GM23248 (cell line): ENCODE measurements around the gene KCNG2. TPM values are rescaled to one million over a fixed set of nuclear protein-coding genes. Genes with fewer than 3 reads are reported as not detected.

Experiments
- DNase-seq: peaks from one replicate; pipeline ENCODE4 v3.0.0-alpha.2; 2015
- H2AFZ ChIP-seq: fragments of 200-600 bp; sonication (generic); 2 replicates; pipeline ENCODE4 v1.6.1; 2016; ENCODE audit warnings: antibody characterized with exemption
- H3F3A ChIP-seq: fragments of 200-600 bp; sonication (generic); 2 replicates; pipeline ENCODE4 v1.6.1; 2016; ENCODE audit warnings: mild to moderate bottlenecking, antibody characterized with exemption, mixed run types; ENCODE audit not compliant: insufficient read depth
- H3K27ac ChIP-seq: fragments of 200-600 bp; sonication (generic); 2 replicates; pipeline ENCODE4 v1.5.1; 2016; ENCODE audit warnings: mild to moderate bottlenecking
- H3K27me3 ChIP-seq: fragments of 200-600 bp; sonication (generic); replicated peaks from 2 replicates; pipeline ENCODE4 v1.6.1; 2016; ENCODE audit warnings: mild to moderate bottlenecking; ENCODE audit not compliant: insufficient read depth
- H3K36me3 ChIP-seq: fragments of 200-600 bp; sonication (generic); 2 replicates; pipeline ENCODE4 v1.6.1; 2016; ENCODE audit warnings: low read depth, mild to moderate bottlenecking
- H3K4me1 ChIP-seq: fragments of 200-600 bp; sonication (generic); 2 replicates; pipeline ENCODE4 v1.6.1; 2016; ENCODE audit warnings: mild to moderate bottlenecking; ENCODE audit not compliant: insufficient read depth
- H3K4me2 ChIP-seq: fragments of 200-600 bp; sonication (generic); one replicate; pipeline ENCODE4 v1.6.1; 2016; ENCODE audit warnings: mild to moderate bottlenecking; ENCODE audit not compliant: unreplicated experiment
- H3K4me3 ChIP-seq: fragments of 200-600 bp; sonication (generic); 2 replicates; pipeline ENCODE4 v1.5.1; 2016; ENCODE audit warnings: mild to moderate bottlenecking
- H3K79me2 ChIP-seq: fragments of 200-600 bp; sonication (generic); 2 replicates; pipeline ENCODE4 v1.6.1; 2016; ENCODE audit warnings: mild to moderate bottlenecking; ENCODE audit not compliant: insufficient read depth
- H3K9ac ChIP-seq: fragments of 200-600 bp; sonication (generic); 2 replicates; pipeline ENCODE4 v1.6.1; 2016; ENCODE audit warnings: mild to moderate bottlenecking
- H3K9me2 ChIP-seq: fragments of 200-600 bp; sonication (generic); 2 replicates; pipeline ENCODE4 v1.6.1; 2016; ENCODE audit warnings: mixed run types, mild to moderate bottlenecking, moderate library complexity; ENCODE audit not compliant: insufficient read depth
- H3K9me3 ChIP-seq: fragments of 200-600 bp; sonication (generic); one replicate; pipeline ENCODE4 v1.6.1; 2017; ENCODE audit warnings: low read depth
- H4K20me1 ChIP-seq: fragments of 200-600 bp; sonication (generic); 2 replicates; pipeline ENCODE4 v1.6.0; 2016; ENCODE audit not compliant: insufficient read depth
- EZH2 ChIP-seq: fragments of 200-600 bp; sonication (generic); IDR thresholded peaks from 2 replicates; pipeline ENCODE4 v1.6.1; 2018; ENCODE audit warnings: antibody characterized with exemption, mild to moderate bottlenecking; ENCODE audit not compliant: insufficient read depth, poor library complexity, severe bottlenecking
- EZH2phosphoT487 ChIP-seq: fragments of 200-600 bp; sonication (generic); IDR thresholded peaks from 2 replicates; pipeline ENCODE4 v1.6.1; 2018; ENCODE audit warnings: antibody characterized with exemption, moderate library complexity, mild to moderate bottlenecking, low read depth; ENCODE audit not compliant: insufficient read depth
- WGBS, 2 experiments: methylation state at CpG; one replicate each; pipeline ENCODE4 v1.1.6; 2015 to 2017; ENCODE audit warnings: low lambda C conversion rate in 2 of 2, low coverage in 1 of 2; ENCODE audit errors: missing lambda C conversion rate in 2 of 2; 5-methylcytosine and 5-hydroxymethylcytosine counted together
- in situ Hi-C: fragments of 300-500 bp; cut with MboI; formaldehyde crosslinking; loops from 2 replicates; pipeline ENCODE4 v1.15.0; 2020
- polyA plus RNA-seq: library from polyadenylated mRNA; unstranded; fragments of >200 nt; fragmentation: Nextera tagmentation; extraction: Ambion mirVana; gene quantifications from 2 replicates; pipeline ENCODE4 v1.2.1, GENCODE V29; 2016
- total RNA-seq: library from RNA; depleted of rRNA; stranded (reverse); fragments of >200 nt; shearing (Covaris generic); gene quantifications from 2 replicates; pipeline ENCODE4 v1.2.3, GENCODE V29; 2014

KCNG2 gene
- total and polyA plus RNA-seq, 2 experiments from 2014 or later, result not detected

GRCh38 chr18:79927607-79928562 is 130.1 kb downstream of the KCNG2 start:
- Histone ChIP-seq H3K9me3 (peaks cover 10% of the 10 kb centered on the region), H3K27ac (no peak overlapping the region), H3K4me1 (no peaks in the 10 kb centered on the region), H3F3A (peaks cover 12% of the 10 kb centered on the region; the same call in 1 of the 2 replicates), H3K9ac (no peak overlapping the region), H3K36me3 (peaks cover 21% of the 10 kb centered on the region), H3K4me2 (no peak overlapping the region), H4K20me1 (peaks cover 6% of the 10 kb centered on the region), H3K27me3 (no peaks in the 10 kb centered on the region), H3K4me3 (no peak overlapping the region), H2AFZ (no peak overlapping the region), H3K79me2 (peaks cover 81% of the 10 kb centered on the region), H3K9me2 (no peaks in the 10 kb centered on the region)
- no peak for TF ChIP-seq EZH2phosphoT487
- TF ChIP-seq EZH2, result no peak
- 95 to 97% methylated on average over 24 to 25 of the region's 25 CpGs for WGBS, 2 experiments
- in situ Hi-C loops, result no loop called here
- DNase-seq, result no peak

DNA sequence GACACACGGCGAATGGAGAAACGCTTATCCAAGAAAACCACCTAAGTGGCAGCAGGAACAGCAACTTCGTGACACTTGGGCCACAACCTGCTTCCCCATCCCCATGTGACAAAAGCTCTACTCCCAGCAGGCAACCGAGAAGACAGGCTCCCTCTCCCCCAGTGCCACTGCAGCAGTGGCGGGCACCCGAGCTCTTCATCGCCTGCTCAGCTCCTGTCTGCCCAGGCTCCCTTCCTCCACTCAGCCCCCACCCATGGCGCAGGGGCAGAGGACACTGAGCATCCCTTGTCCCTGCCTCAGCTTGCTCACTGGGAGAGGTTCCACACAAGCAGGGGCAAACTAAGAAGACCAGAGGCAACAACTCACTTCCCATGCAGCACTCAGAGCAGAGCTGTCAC is 130.8 kb downstream of the KCNG2 start:
- H2AFZ ChIP-seq, result no peak overlapping the region
- DNase-seq, result no peak
- no peaks in the 10 kb centered on the region for H3K9me2 ChIP-seq
- TF ChIP-seq EZH2phosphoT487 (no peak), EZH2 (no peak)
- in situ Hi-C loops, result no loop called here
- no peak overlapping the region for H3K27ac ChIP-seq
- H3K27me3 ChIP-seq, result no peaks in the 10 kb centered on the region
- H3K36me3 ChIP-seq, result peaks cover 21% of the 10 kb centered on the region
- H4K20me1 ChIP-seq, result peaks cover 6% of the 10 kb centered on the region
- no peak overlapping the region for H3K9ac ChIP-seq
- H3K79me2 ChIP-seq, result peaks cover 88% of the 10 kb centered on the region
- H3K4me3 ChIP-seq, result no peak overlapping the region
- no peaks in the 10 kb centered on the region for H3K4me1 ChIP-seq
- no peak overlapping the region for H3K4me2 ChIP-seq
- H3K9me3 ChIP-seq, result peaks cover 10% of the 10 kb centered on the region
- WGBS, 2 experiments, result 92 to 94% methylated on average over 9 of the region's 9 CpGs
- peaks cover 16% of the 10 kb centered on the region; the same call in 1 of the 2 replicates for H3F3A ChIP-seq

- Histone ChIP-seq H3K9ac (no peak overlapping the region), H3K4me1 (no peaks in the 10 kb centered on the region), H3K9me2 (no peaks in the 10 kb centered on the region), H3K27ac (no peak overlapping the region), H3K4me2 (no peak overlapping the region), H3F3A (peaks cover 16% of the 10 kb centered on the region; the same call in 1 of the 2 replicates), H2AFZ (no peak overlapping the region), H4K20me1 (peaks cover 6% of the 10 kb centered on the region), H3K4me3 (no peak overlapping the region), H3K9me3 (peaks cover 10% of the 10 kb centered on the region), H3K79me2 (peaks cover 91% of the 10 kb centered on the region), H3K27me3 (no peaks in the 10 kb centered on the region), H3K36me3 (peaks cover 26% of the 10 kb centered on the region)
- no peak for DNase-seq
- TF ChIP-seq EZH2 (no peak), EZH2phosphoT487 (no peak)
- in situ Hi-C loops, result no loop called here
- 94 to 99% methylated on average over 2 of the region's 2 CpGs for WGBS, 2 experiments
These were observed 132.4 kb downstream of the KCNG2 start for GRCh38 chr18:79930020-79930642.

- in situ Hi-C loops, result no loop called here
- Histone ChIP-seq H3K36me3 (peaks cover 32% of the 10 kb centered on the region), H4K20me1 (peaks cover 6% of the 10 kb centered on the region), H3K4me2 (no peak overlapping the region), H3K4me1 (no peaks in the 10 kb centered on the region), H3K4me3 (no peak overlapping the region), H3F3A (peaks cover 16% of the 10 kb centered on the region; the same call in 1 of the 2 replicates), H2AFZ (no peak overlapping the region), H3K9ac (no peak overlapping the region), H3K27me3 (no peaks in the 10 kb centered on the region), H3K27ac (no peak overlapping the region), H3K9me3 (peaks cover 10% of the 10 kb centered on the region), H3K79me2 (peaks cover 100% of the 10 kb centered on the region), H3K9me2 (no peaks in the 10 kb centered on the region)
- DNase-seq, result no peak
- TF ChIP-seq EZH2phosphoT487 (no peak), EZH2 (no peak)
- 96% methylated on average over 2 of the region's 2 CpGs for WGBS, 2 experiments
These were observed 133.7 kb downstream of the KCNG2 start for GRCh38 chr18:79931475-79931874.
